Panc1 (cell line): Measurements from ENCODE around the gene OSBPL5. TPM values are rescaled to one million over a fixed set of nuclear protein-coding genes. Genes with fewer than 3 reads are reported as not detected.
A peak's percentile ranks its signal among the peaks of the same experiment; 100 is the strongest.

ENCODE experiments used
- ATAC-seq: fragments of 200-7000 bp; cut with Tn5 transposase; 2 replicates; pipeline ENCODE4 v1.9.1; 2020; ENCODE audit warnings: mild to moderate bottlenecking, moderate library complexity
- BruUV-seq: library from RNA; stranded (reverse); fragments of 400-500 nt; replicated peaks from 2 replicates; lab custom pipeline; 2021; lab: Mats Ljungman, UMichigan
- CTCF ChIA-PET: fragments of 300-600 bp; sonication (Branson Sonifier 250); formaldehyde crosslinking; loops from one replicate; lab custom pipeline; 2022; ENCODE audit warnings: antibody characterized with exemption; lab: Charles Lee
- POLR2A ChIA-PET: fragments of 300-600 bp; sonication (Branson Sonifier 250); formaldehyde crosslinking; loops from one replicate; lab custom pipeline; 2022; ENCODE audit warnings: antibody characterized with exemption; lab: Charles Lee
- DNase-seq: peaks from one replicate; pipeline ENCODE4 v3.0.0-alpha.2; 2010; ENCODE audit warnings: low read depth, low spot score
- H3K27ac ChIP-seq: 2 replicates; pipeline ENCODE4 v1.5.1; 2011; ENCODE audit warnings: mild to moderate bottlenecking, low read length, inconsistent platforms
- H3K27me3 ChIP-seq: fragments of 200-500 bp; sonication (Bioruptor generic); 2 replicates; pipeline ENCODE4 v1.6.0; 2014; ENCODE audit warnings: low read length, inconsistent platforms; ENCODE audit not compliant: control insufficient read depth, insufficient read depth
- H3K36me3 ChIP-seq: fragments of 200-500 bp; sonication (Bioruptor generic); 2 replicates; pipeline ENCODE4 v1.5.1; 2014; ENCODE audit warnings: inconsistent platforms, mild to moderate bottlenecking, low read length, moderate library complexity; ENCODE audit not compliant: control insufficient read depth, insufficient read depth
- H3K4me1 ChIP-seq: 2 replicates; pipeline ENCODE4 v1.5.1; 2011; ENCODE audit warnings: inconsistent platforms, mild to moderate bottlenecking, low read length, moderate library complexity; ENCODE audit not compliant: control insufficient read depth, insufficient read depth
- H3K4me3 ChIP-seq, 2 experiments: 2 replicates each; pipeline ENCODE4 v1.5.1; 2011 to 2012; ENCODE audit warnings: low read depth in 2 of 2, low read length in 2 of 2, mild to moderate bottlenecking in 2 of 2, inconsistent platforms in 1 of 2, moderate library complexity in 1 of 2
- H3K9me3 ChIP-seq: fragments of 200-500 bp; sonication (Bioruptor generic); 2 replicates; pipeline ENCODE4 v1.5.1; 2014; ENCODE audit warnings: low read depth, mild to moderate bottlenecking, inconsistent platforms, low read length, moderate library complexity; ENCODE audit not compliant: control insufficient read depth, insufficient read depth
- POLR2AphosphoS5 ChIP-seq: IDR thresholded peaks from 2 replicates; pipeline ENCODE4 v1.6.1; 2012; ENCODE audit warnings: mild to moderate bottlenecking, low read depth, low read length, moderate library complexity
- REST ChIP-seq, 2 experiments: IDR thresholded peaks; 2 replicates each; pipeline ENCODE4 v1.6.1; 2011 to 2012; ENCODE audit warnings: low read depth in 2 of 2, control low read depth in 1 of 2, low read length in 1 of 2, mild to moderate bottlenecking in 1 of 2, moderate library complexity in 1 of 2; ENCODE audit not compliant: insufficient read depth in 1 of 2
- SIN3A ChIP-seq: IDR thresholded peaks from 2 replicates; pipeline ENCODE4 v1.6.1; 2012; ENCODE audit warnings: low read depth, mild to moderate bottlenecking, low read length, moderate library complexity, borderline replicate concordance; ENCODE audit not compliant: insufficient read depth
- TCF7L2 ChIP-seq: IDR thresholded peaks from 2 replicates; pipeline ENCODE4 v1.6.1; 2011; ENCODE audit warnings: mild to moderate bottlenecking, low read depth, low read length, inconsistent platforms
- in situ Hi-C: cut with HindIII; loops from 2 replicates; pipeline ENCODE4 v1.10.0; 2016; ENCODE audit warnings: low sequenced_read_pairs, low pct_unique_long_range_greater_than_20kb
- intact Hi-C: fragments of 100-400 bp; cut with micrococcal nuclease; formaldehyde crosslinking; loops from one replicate; pipeline ENCODE4 v1.10.0; 2022; ENCODE audit not compliant: unreplicated experiment
- total RNA-seq: library from RNA; stranded (reverse); gene quantifications from one replicate; pipeline ENCODE4 v1.2.1, GENCODE V29; 2021; ENCODE audit not compliant: unreplicated experiment
- TF ChIP-seq, protein P1 (sequence below): fragments of 450-650 bp; IDR thresholded peaks from 2 replicates; pipeline ENCODE4 v1.5.1; 2017; ENCODE audit warnings: mild to moderate bottlenecking

The OSBPL5 gene
- total RNA-seq, 1 experiment from 2014 or later = 20.2 TPM

- no peak for TF ChIP-seq TCF7L2
- no peak for TF ChIP-seq SIN3A
- no peak for TF ChIP-seq POLR2AphosphoS5
- ATAC-seq (no peak), DNase-seq (no peak)
- in situ Hi-C loops = no loop called here
- no peaks in the 10 kb centered on the region for H3K9me3 ChIP-seq
- no peak overlapping the region for H3K27ac ChIP-seq
- H3K4me1 ChIP-seq = peaks cover 38% of the 10 kb centered on the region
- intact Hi-C loops = no loop called here
- ChIA-PET CTCF (interaction anchor here (0.6 kb wide), 1 partner anchor 61 kb away, joined by 9 read pairs; no protein-coding TSS in a partner anchor), POLR2A (interaction anchor here (0.6 kb wide), 1 partner anchor 223 kb away, joined by 3 read pairs; the partner anchor contains the start of gene ZNF195)
- BruUV-seq = no TSS peak
- no peaks in the 10 kb centered on the region for H3K27me3 ChIP-seq
- no peaks in the 10 kb centered on the region for H3K36me3 ChIP-seq
- no peak overlapping the region for H3K4me3 ChIP-seq
These were observed 9.3 kb downstream of the OSBPL5 start for GRCh38 chr11:3155691-3156258.

GRCh38 chr11:3155216-3155615 lies 9.9 kb downstream of the OSBPL5 start:
- no peaks in the 10 kb centered on the region for H3K36me3 ChIP-seq
- H3K4me3 ChIP-seq = no peak overlapping the region
- DNase-seq (no peak), ATAC-seq (no peak)
- H3K27me3 ChIP-seq = no peaks in the 10 kb centered on the region
- POLR2A ChIA-PET = interaction anchor here (0.6 kb wide), 1 partner anchor 224 kb away, joined by 3 read pairs; the partner anchor contains the start of gene ZNF195
- BruUV-seq = no TSS peak
- TF ChIP-seq REST (IDR thresholded peaks at IDR 0.05; ENCODE audit: insufficient read depth in 1 of 2, low read depth in 2 of 2, low read length in 1 of 2) (no peak), SIN3A (no peak), TCF7L2 (no peak), POLR2AphosphoS5 (no peak)
- TF ChIP-seq, protein P1, sequence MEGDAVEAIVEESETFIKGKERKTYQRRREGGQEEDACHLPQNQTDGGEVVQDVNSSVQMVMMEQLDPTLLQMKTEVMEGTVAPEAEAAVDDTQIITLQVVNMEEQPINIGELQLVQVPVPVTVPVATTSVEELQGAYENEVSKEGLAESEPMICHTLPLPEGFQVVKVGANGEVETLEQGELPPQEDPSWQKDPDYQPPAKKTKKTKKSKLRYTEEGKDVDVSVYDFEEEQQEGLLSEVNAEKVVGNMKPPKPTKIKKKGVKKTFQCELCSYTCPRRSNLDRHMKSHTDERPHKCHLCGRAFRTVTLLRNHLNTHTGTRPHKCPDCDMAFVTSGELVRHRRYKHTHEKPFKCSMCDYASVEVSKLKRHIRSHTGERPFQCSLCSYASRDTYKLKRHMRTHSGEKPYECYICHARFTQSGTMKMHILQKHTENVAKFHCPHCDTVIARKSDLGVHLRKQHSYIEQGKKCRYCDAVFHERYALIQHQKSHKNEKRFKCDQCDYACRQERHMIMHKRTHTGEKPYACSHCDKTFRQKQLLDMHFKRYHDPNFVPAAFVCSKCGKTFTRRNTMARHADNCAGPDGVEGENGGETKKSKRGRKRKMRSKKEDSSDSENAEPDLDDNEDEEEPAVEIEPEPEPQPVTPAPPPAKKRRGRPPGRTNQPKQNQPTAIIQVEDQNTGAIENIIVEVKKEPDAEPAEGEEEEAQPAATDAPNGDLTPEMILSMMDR = no peak
- no peak overlapping the region for H3K27ac ChIP-seq
- intact Hi-C loops (no loop called here), in situ Hi-C loops (no loop called here)
- H3K9me3 ChIP-seq = no peaks in the 10 kb centered on the region
- CTCF ChIA-PET = interaction anchor here (0.6 kb wide), 1 partner anchor 61 kb away, joined by 9 read pairs; no protein-coding TSS in a partner anchor
- peaks cover 34% of the 10 kb centered on the region for H3K4me1 ChIP-seq

- no peaks in the 10 kb centered on the region for H3K36me3 ChIP-seq
- CTCF ChIA-PET = no interaction called here
- in situ Hi-C loops (no loop called here), intact Hi-C loops (no loop called here)
- TF ChIP-seq REST (IDR thresholded peaks at IDR 0.05; ENCODE audit: insufficient read depth in 1 of 2, low read depth in 2 of 2, low read length in 1 of 2) (no peak), SIN3A (no peak), POLR2AphosphoS5 (no peak), TCF7L2 (no peak)
- TF ChIP-seq, protein P1 = no peak
- POLR2A ChIA-PET = no interaction called here
- H3K27ac ChIP-seq = peak overlapping the region; percentile 45
- DNase-seq (no peak), ATAC-seq (no peak)
- no peaks in the 10 kb centered on the region for H3K27me3 ChIP-seq
- no peak overlapping the region for H3K4me3 ChIP-seq
- H3K9me3 ChIP-seq = no peaks in the 10 kb centered on the region
- H3K4me1 ChIP-seq = peaks cover 24% of the 10 kb centered on the region
- no TSS peak for BruUV-seq
These were observed 11.0 kb downstream of the OSBPL5 start for GRCh38 chr11:3154001-3154599.
